SJCRH30 (cell line): Measurements from ENCODE around the gene RASGEF1B. TPM values are rescaled to one million over a fixed set of nuclear protein-coding genes. Genes with fewer than 3 reads are reported as not detected.

Experiments
- DNase-seq, 2 experiments: peaks; one replicate each; pipeline ENCODE4 v3.0.0-alpha.2; 2015 to 2020
- H3K27ac ChIP-seq: fragments of 250-450 bp; sonication (Bioruptor Pico); 2 replicates; pipeline ENCODE4 v1.5.1; 2020; ENCODE audit warnings: mild to moderate bottlenecking, moderate library complexity
- H3K27me3 ChIP-seq: fragments of 250-450 bp; sonication (Bioruptor Pico); 2 replicates; pipeline ENCODE4 v1.5.1; 2020; ENCODE audit warnings: mild to moderate bottlenecking, moderate library complexity
- H3K36me3 ChIP-seq: fragments of 250-450 bp; sonication (Bioruptor Pico); 2 replicates; pipeline ENCODE4 v1.5.1; 2020; ENCODE audit warnings: mild to moderate bottlenecking, moderate library complexity
- H3K4me1 ChIP-seq: fragments of 250-450 bp; sonication (Bioruptor Pico); 2 replicates; pipeline ENCODE4 v1.5.1; 2020; ENCODE audit warnings: mild to moderate bottlenecking, moderate library complexity
- H3K4me3 ChIP-seq: fragments of 250-450 bp; sonication (Bioruptor Pico); 2 replicates; pipeline ENCODE4 v1.5.1; 2020; ENCODE audit warnings: mild to moderate bottlenecking, moderate library complexity
- H3K9me3 ChIP-seq: fragments of 250-450 bp; sonication (Bioruptor Pico); replicated peaks from 2 replicates; pipeline ENCODE4 v1.5.1; 2020; ENCODE audit warnings: mild to moderate bottlenecking, moderate library complexity
- total RNA-seq: library from RNA; depleted of rRNA; stranded (reverse); fragments of >200 nt; shearing (Covaris generic); gene quantifications from 2 replicates; pipeline ENCODE4 v1.2.3, GENCODE V29; 2014

Gene RASGEF1B
- total RNA-seq, 1 experiment from 2014 or later, result 0.10 TPM

- Histone ChIP-seq H3K27ac (no peak overlapping the region), H3K4me3 (no peak overlapping the region), H3K36me3 (no peaks in the 10 kb centered on the region), H3K9me3 (no peaks in the 10 kb centered on the region), H3K4me1 (no peaks in the 10 kb centered on the region), H3K27me3 (no peaks in the 10 kb centered on the region)
- DNase-seq, result no peak
These were observed 91.3 kb downstream of the RASGEF1B start for GRCh38 chr4:81380437-81380836.

GRCh38 chr4:81378386-81378785 lies 93.3 kb downstream of the RASGEF1B start:
- Histone ChIP-seq H3K36me3 (no peaks in the 10 kb centered on the region), H3K27me3 (no peaks in the 10 kb centered on the region), H3K27ac (no peak overlapping the region), H3K9me3 (no peaks in the 10 kb centered on the region), H3K4me3 (no peak overlapping the region), H3K4me1 (no peaks in the 10 kb centered on the region)
- no peak for DNase-seq

GRCh38 chr4:81377191-81377590 lies 94.5 kb downstream of the RASGEF1B start:
- no peak overlapping the region for H3K27ac ChIP-seq
- no peaks in the 10 kb centered on the region for H3K27me3 ChIP-seq
- DNase-seq, result no peak
- no peaks in the 10 kb centered on the region for H3K36me3 ChIP-seq
- H3K4me1 ChIP-seq, result no peaks in the 10 kb centered on the region
- no peak overlapping the region for H3K4me3 ChIP-seq
- H3K9me3 ChIP-seq, result no peaks in the 10 kb centered on the region

GRCh38 chr4:81376720-81377119 lies 95.0 kb downstream of the RASGEF1B start:
- no peak for DNase-seq
- no peaks in the 10 kb centered on the region for H3K27me3 ChIP-seq
- H3K27ac ChIP-seq, result no peak overlapping the region
- H3K36me3 ChIP-seq, result no peaks in the 10 kb centered on the region
- H3K4me1 ChIP-seq, result no peaks in the 10 kb centered on the region
- H3K4me3 ChIP-seq, result no peak overlapping the region
- no peaks in the 10 kb centered on the region for H3K9me3 ChIP-seq
